MM.1S (cell line): ENCODE data around the gene GUCA2A.

Experiments used
- CTCF ChIP-seq: fragments of 300-600 bp; sonication (generic); IDR thresholded peaks from 2 replicates; pipeline ENCODE4 v1.5.1; 2016; ENCODE audit warnings: antibody characterized with exemption, low read length, mixed read lengths
- EZH2 ChIP-seq: fragments of 300-600 bp; sonication (generic); optimal IDR thresholded peaks from 2 replicates; pipeline ENCODE3; 2017; ENCODE audit warnings: low read depth, mild to moderate bottlenecking, antibody characterized with exemption, low read length, mixed read lengths
- EZH2phosphoT487 ChIP-seq: fragments of 300-600 bp; sonication (generic); IDR thresholded peaks from 2 replicates; pipeline ENCODE4 v1.6.1; 2018; ENCODE audit warnings: antibody characterized with exemption, low read length

GRCh38 chr1:42165511-42166210 lies 1.1 kb upstream of the GUCA2A start:
- TF ChIP-seq CTCF: no peak
- no peak for TF ChIP-seq EZH2
- TF ChIP-seq EZH2phosphoT487: no peak
